A549 (cell line): ENCODE data around the gene HS3ST4. TPM values are rescaled to one million over a fixed set of nuclear protein-coding genes. Genes with fewer than 3 reads are reported as not detected.

Experiments
- ATAC-seq, 2 experiments: fragments of 200-7000 bp in 1 of 2; fragments of >200 bp in 1 of 2; cut with Nextera tagmentation in 1 of 2; cut with Tn5 transposase in 1 of 2; 3 replicates each; pipeline versions ENCODE4 v1.8.0 to v1.9.1; 2018 to 2020; ENCODE audit warnings: mild to moderate bottlenecking in 1 of 2, moderate library complexity in 1 of 2
- CTCF ChIA-PET: fragments of 300-600 bp; sonication (Branson Sonifier 250); formaldehyde crosslinking; extraction: SDS; loops from one replicate; lab custom pipeline; 2021; ENCODE audit warnings: antibody characterized with exemption, inconsistent platforms; lab: Yijun Ruan, JAX
- POLR2A ChIA-PET: fragments of 350-600 bp; formaldehyde crosslinking; extraction: SDS; loops from one replicate; lab custom pipeline; 2021; ENCODE audit warnings: antibody characterized with exemption, inconsistent platforms; lab: Yijun Ruan, JAX
- DNase-seq, 2 experiments: peaks; one replicate each; pipeline versions ENCODE4 v3.0.0 to v3.0.0-alpha.2; 2011 to 2016; ENCODE audit warnings: low read depth in 1 of 2, low spot score in 1 of 2
- FAIRE-seq: peaks from 2 replicates; lab custom pipeline; 2011; peaks lifted over from hg19 to GRCh38; lab: Jason Lieb, UNC
- H3K27ac ChIP-seq, 2 experiments: fragments of >200 bp; sonication (Bioruptor Twin); formaldehyde crosslinking; 3 replicates each; pipeline ENCODE4 v1.5.1; 2016 to 2017
- H3K4me1 ChIP-seq: fragments of >200 bp; sonication (Bioruptor Twin); formaldehyde crosslinking; 3 replicates; pipeline ENCODE4 v1.6.1; 2016
- H3K4me2 ChIP-seq: fragments of >200 bp; sonication (Bioruptor Twin); formaldehyde crosslinking; 3 replicates; pipeline ENCODE4 v1.6.1; 2016
- H3K4me3 ChIP-seq: fragments of >200 bp; sonication (Bioruptor Twin); formaldehyde crosslinking; 3 replicates; pipeline ENCODE4 v1.5.1; 2016
- H3K9me3 ChIP-seq: fragments of >200 bp; sonication (Bioruptor Twin); formaldehyde crosslinking; 3 replicates; pipeline ENCODE4 v1.6.1; 2016
- CBX8 ChIP-seq: fragments of 200-600 bp; sonication (generic); IDR thresholded peaks from 2 replicates; pipeline ENCODE4 v1.6.1; 2016
- CEBPB ChIP-seq, 2 experiments: fragments of >200 bp in 1 of 2; sonication (Bioruptor Twin) in 1 of 2; formaldehyde crosslinking in 1 of 2; IDR thresholded peaks; 2 replicates each; pipeline ENCODE4 v1.6.1; 2012 to 2016
- CHD4 ChIP-seq: fragments of 200-600 bp; sonication (generic); IDR thresholded peaks from 2 replicates; pipeline ENCODE4 v1.6.1; 2016; ENCODE audit warnings: antibody characterized with exemption, mild to moderate bottlenecking, borderline replicate concordance
- ELK1 ChIP-seq: fragments of 150-350 bp; IDR thresholded peaks from 2 replicates; pipeline ENCODE4 v1.6.1; 2014; ENCODE audit warnings: low read depth, mild to moderate bottlenecking, low read length
- ESRRA ChIP-seq: fragments of 150-350 bp; IDR thresholded peaks from 2 replicates; pipeline ENCODE4 v1.6.1; 2014; ENCODE audit warnings: mild to moderate bottlenecking, low read length, borderline replicate concordance
- FOXS1 ChIP-seq: fragments of 250-450 bp; sonication (Bioruptor Pico); IDR thresholded peaks from 2 replicates; pipeline ENCODE4 v1.5.0; 2020; ENCODE audit warnings: mild to moderate bottlenecking, moderate library complexity
- GATA3 ChIP-seq: IDR thresholded peaks from 2 replicates; pipeline ENCODE4 v1.6.1; 2012; ENCODE audit warnings: borderline replicate concordance
- MAZ ChIP-seq: fragments of 150-350 bp; IDR thresholded peaks from 2 replicates; pipeline ENCODE4 v1.6.1; 2014; ENCODE audit warnings: antibody characterized with exemption, low read depth, low read length, borderline replicate concordance
- POLR2A ChIP-seq: IDR thresholded peaks from 2 replicates; pipeline ENCODE4 v1.6.1; 2012; ENCODE audit warnings: mild to moderate bottlenecking, low read length
- POLR2AphosphoS2 ChIP-seq: conservative IDR thresholded peaks from 2 replicates; pipeline ENCODE4 v1.6.1; 2012; ENCODE audit warnings: low read length, improper control_type of control experiment, inconsistent platforms
- RNF2 ChIP-seq: fragments of 200-600 bp; sonication (generic); IDR thresholded peaks from 2 replicates; pipeline ENCODE4 v1.6.1; 2016; ENCODE audit warnings: low read depth, mild to moderate bottlenecking, antibody characterized with exemption, moderate library complexity, borderline replicate concordance
- SMC3 ChIP-seq: fragments of >200 bp; sonication (Bioruptor Twin); formaldehyde crosslinking; IDR thresholded peaks from 3 replicates; pipeline ENCODE4 v1.6.1; 2018; ENCODE audit warnings: inconsistent platforms
- ZFP36 ChIP-seq: fragments of 450-650 bp; IDR thresholded peaks from 2 replicates; pipeline ENCODE4 v1.6.1; 2014; ENCODE audit warnings: borderline replicate concordance; ENCODE audit not compliant: partially characterized antibody
- ZNF302 ChIP-seq: fragments of 250-450 bp; sonication (Bioruptor Pico); IDR thresholded peaks from 2 replicates; pipeline ENCODE4 v1.9.0; 2021; ENCODE audit warnings: inconsistent platforms, mild to moderate bottlenecking, moderate library complexity
- ZSCAN20 ChIP-seq: fragments of 250-450 bp; sonication (Bioruptor Pico); IDR thresholded peaks from 2 replicates; pipeline ENCODE4 v1.8.0; 2022; ENCODE audit warnings: mild to moderate bottlenecking, moderate library complexity
- WGBS: methylation state at CpG from one replicate; pipeline ENCODE4 v1.1.6; 2017; ENCODE audit errors: missing lambda C conversion rate; 5-methylcytosine and 5-hydroxymethylcytosine counted together
- polyA plus RNA-seq, 4 experiments: library from polyadenylated mRNA; depleted of rRNA in 3 of 4; stranded (reverse); fragments of >200 nt; fragmentation: RNase III in 1 of 4; extraction: RNeasy Plus Mini Kit Qiagen cat#74134 plus additional on column Dnase treatment in 1 of 4; gene quantifications; 2 replicates in 3 of 4; 3 replicates in 1 of 4; pipeline ENCODE4 v1.2.3, GENCODE V29; 2011 to 2017
- TF ChIP-seq, protein P1 (sequence below): fragments of 200-600 bp; sonication (generic); IDR thresholded peaks from 2 replicates; pipeline ENCODE4 v1.6.1; 2016; ENCODE audit warnings: antibody characterized with exemption, mild to moderate bottlenecking, moderate library complexity
- TF ChIP-seq, protein P2 (sequence below): fragments of 250-450 bp; sonication (Bioruptor Pico); IDR thresholded peaks from 2 replicates; pipeline ENCODE4 v1.5.0; 2020; ENCODE audit warnings: low read depth, mild to moderate bottlenecking, moderate library complexity

HS3ST4 gene
- polyA plus RNA-seq, 2 of the 4 experiments (the other 2 are of a cell fraction) = not detected

DNA sequence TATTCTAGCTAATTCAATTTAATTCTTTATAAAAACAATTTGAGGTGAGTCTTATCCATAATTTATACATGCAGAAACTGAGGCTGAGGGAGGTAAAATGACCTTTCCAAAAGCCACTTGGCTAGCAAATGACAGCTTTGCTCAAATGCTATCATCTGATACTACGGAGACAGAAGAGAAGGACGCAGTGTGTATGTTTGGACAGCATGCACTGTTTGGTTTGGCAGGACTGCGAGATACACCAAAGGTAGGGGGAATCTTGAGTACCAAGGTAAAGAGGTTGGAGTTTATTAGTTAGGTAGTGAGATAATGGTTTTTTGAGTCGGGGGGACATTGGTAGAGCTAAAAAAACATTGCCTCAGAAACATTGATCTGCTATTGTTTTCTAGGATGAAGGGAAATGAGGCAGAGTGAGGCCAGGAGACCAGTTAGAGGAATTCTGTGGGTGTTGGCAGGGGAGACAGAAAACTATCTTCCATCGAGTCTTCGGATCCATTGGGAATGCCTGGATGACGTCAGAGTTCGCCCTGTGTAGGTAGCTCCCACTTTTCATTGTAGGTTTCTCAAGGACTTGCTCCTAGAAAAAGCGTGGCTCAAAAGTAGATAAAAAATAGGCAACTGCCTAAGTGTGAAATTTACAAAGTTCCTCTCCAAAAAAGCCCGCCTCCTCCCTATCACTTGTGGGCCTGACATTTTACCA lies 2.5 kb upstream of the HS3ST4 start:
- Histone ChIP-seq H3K9me3 (no peaks in the 10 kb centered on the region), H3K4me1 (no peaks in the 10 kb centered on the region), H3K27ac (no peak overlapping the region), H3K4me3 (no peak overlapping the region), H3K4me2 (no peak overlapping the region)
- 7% methylated on average over 10 of the region's 10 CpGs for WGBS
- ChIA-PET POLR2A (no interaction called here), CTCF (no interaction called here)
- FAIRE-seq = no peak
- ATAC-seq = no peak
- no peak for DNase-seq
- TF ChIP-seq ELK1 (no peak), CEBPB (IDR thresholded peaks at IDR 0.05) (no peak), ZFP36 (no peak), ZNF302 (CRISPR knock-in tag) (no peak), ESRRA (no peak), SMC3 (no peak), RNF2 (no peak), GATA3 (no peak), POLR2A (no peak)

DNA sequence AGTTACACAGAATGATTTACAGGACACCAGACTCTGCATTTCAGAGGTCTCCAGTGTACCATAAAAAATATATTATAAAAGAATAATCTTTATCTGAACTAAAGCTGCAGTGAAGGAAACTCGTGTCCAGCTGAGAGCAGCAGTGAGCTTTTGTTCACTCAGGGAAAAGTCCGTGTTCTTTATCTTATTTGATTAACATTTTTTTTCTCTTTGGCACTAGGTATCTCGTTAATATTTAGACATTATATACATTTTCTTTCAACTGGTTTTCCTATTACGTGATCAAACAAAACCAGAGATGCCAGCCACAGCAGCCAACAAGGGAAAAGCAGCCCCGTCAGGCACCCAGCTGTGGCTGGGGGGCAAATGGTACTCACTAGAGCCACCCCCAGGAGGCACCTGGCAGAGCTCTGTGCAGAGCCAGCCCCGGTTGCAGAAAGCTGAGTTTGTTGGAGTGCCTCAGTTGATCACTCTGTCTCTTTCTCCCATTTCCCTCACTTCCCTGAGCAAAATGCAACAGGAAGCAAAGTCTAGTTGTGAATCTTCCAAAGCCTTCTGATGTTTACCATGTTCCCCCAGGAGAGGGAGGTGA lies 1.1 kb upstream of the HS3ST4 start:
- no peak overlapping the region for H3K4me3 ChIP-seq
- FAIRE-seq = no peak
- no peak overlapping the region for H3K27ac ChIP-seq
- H3K4me2 ChIP-seq = no peak overlapping the region; the same call in 2 of the 3 replicates
- no peak for TF ChIP-seq CBX8
- no peak for TF ChIP-seq POLR2AphosphoS2
- TF ChIP-seq FOXS1 (CRISPR knock-in tag) = no peak
- no peak for TF ChIP-seq ZSCAN20
- TF ChIP-seq CHD4 = no peak
- TF ChIP-seq POLR2A = no peak
- no peak for TF ChIP-seq MAZ
- TF ChIP-seq GATA3 = no peak
- TF ChIP-seq, protein P1, sequence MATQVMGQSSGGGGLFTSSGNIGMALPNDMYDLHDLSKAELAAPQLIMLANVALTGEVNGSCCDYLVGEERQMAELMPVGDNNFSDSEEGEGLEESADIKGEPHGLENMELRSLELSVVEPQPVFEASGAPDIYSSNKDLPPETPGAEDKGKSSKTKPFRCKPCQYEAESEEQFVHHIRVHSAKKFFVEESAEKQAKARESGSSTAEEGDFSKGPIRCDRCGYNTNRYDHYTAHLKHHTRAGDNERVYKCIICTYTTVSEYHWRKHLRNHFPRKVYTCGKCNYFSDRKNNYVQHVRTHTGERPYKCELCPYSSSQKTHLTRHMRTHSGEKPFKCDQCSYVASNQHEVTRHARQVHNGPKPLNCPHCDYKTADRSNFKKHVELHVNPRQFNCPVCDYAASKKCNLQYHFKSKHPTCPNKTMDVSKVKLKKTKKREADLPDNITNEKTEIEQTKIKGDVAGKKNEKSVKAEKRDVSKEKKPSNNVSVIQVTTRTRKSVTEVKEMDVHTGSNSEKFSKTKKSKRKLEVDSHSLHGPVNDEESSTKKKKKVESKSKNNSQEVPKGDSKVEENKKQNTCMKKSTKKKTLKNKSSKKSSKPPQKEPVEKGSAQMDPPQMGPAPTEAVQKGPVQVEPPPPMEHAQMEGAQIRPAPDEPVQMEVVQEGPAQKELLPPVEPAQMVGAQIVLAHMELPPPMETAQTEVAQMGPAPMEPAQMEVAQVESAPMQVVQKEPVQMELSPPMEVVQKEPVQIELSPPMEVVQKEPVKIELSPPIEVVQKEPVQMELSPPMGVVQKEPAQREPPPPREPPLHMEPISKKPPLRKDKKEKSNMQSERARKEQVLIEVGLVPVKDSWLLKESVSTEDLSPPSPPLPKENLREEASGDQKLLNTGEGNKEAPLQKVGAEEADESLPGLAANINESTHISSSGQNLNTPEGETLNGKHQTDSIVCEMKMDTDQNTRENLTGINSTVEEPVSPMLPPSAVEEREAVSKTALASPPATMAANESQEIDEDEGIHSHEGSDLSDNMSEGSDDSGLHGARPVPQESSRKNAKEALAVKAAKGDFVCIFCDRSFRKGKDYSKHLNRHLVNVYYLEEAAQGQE = no peak
- TF ChIP-seq, protein P2, sequence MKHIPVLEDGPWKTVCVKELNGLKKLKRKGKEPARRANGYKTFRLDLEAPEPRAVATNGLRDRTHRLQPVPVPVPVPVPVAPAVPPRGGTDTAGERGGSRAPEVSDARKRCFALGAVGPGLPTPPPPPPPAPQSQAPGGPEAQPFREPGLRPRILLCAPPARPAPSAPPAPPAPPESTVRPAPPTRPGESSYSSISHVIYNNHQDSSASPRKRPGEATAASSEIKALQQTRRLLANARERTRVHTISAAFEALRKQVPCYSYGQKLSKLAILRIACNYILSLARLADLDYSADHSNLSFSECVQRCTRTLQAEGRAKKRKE (CRISPR knock-in tag) = no peak
- H3K4me1 ChIP-seq = no peaks in the 10 kb centered on the region
- no peak for ATAC-seq
- ChIA-PET POLR2A (no interaction called here), CTCF (interaction anchor here (1.6 kb wide), 1 partner anchor 17 kb away, joined by 4 read pairs; no protein-coding TSS in a partner anchor)
- H3K9me3 ChIP-seq = no peaks in the 10 kb centered on the region
- WGBS = 3% methylated on average over 6 of the region's 6 CpGs
- DNase-seq = no peak
